A673 (cell line): ENCODE data around the gene PLOD3. TPM values are rescaled to one million over a fixed set of nuclear protein-coding genes. Genes with fewer than 3 reads are reported as not detected.

Experiments
- BruUV-seq: library from RNA; stranded (reverse); fragments of 400-500 nt; replicated peaks from 2 replicates; lab custom pipeline; 2021; lab: Mats Ljungman, UMichigan
- CTCF ChIA-PET: fragments of 300-600 bp; sonication (Branson Sonifier 250); formaldehyde crosslinking; loops from one replicate; lab custom pipeline; 2022; ENCODE audit warnings: antibody characterized with exemption; lab: Charles Lee
- POLR2A ChIA-PET: fragments of 300-600 bp; sonication (Branson Sonifier 250); formaldehyde crosslinking; loops from one replicate; lab custom pipeline; 2022; ENCODE audit warnings: antibody characterized with exemption; ENCODE audit not compliant: low non-redundant PET; lab: Charles Lee
- DNase-seq: peaks from one replicate; pipeline ENCODE4 v3.0.0-alpha.2; 2015; ENCODE audit warnings: low spot score
- H3K27ac ChIP-seq: fragments of 200-600 bp; sonication (generic); 2 replicates; pipeline ENCODE4 v1.5.1; 2016; ENCODE audit warnings: mixed run types, low read depth, mild to moderate bottlenecking, mixed read lengths, antibody characterized with exemption, low read length; ENCODE audit not compliant: poor library complexity, severe bottlenecking
- H3K27me3 ChIP-seq: fragments of 200-600 bp; sonication (generic); replicated peaks from 2 replicates; pipeline ENCODE4 v1.6.1; 2017; ENCODE audit warnings: mixed run types, low read depth, mild to moderate bottlenecking, mixed read lengths, antibody characterized with exemption, low read length; ENCODE audit not compliant: insufficient read depth, poor library complexity
- H3K36me3 ChIP-seq: fragments of 200-600 bp; sonication (generic); 2 replicates; pipeline ENCODE4 v1.6.1; 2016; ENCODE audit warnings: mixed run types, mild to moderate bottlenecking, mixed read lengths, antibody characterized with exemption, low read length; ENCODE audit not compliant: insufficient read depth, poor library complexity, severe bottlenecking
- H3K4me1 ChIP-seq: fragments of 200-600 bp; sonication (generic); 2 replicates; pipeline ENCODE4 v1.6.1; 2017; ENCODE audit warnings: mixed run types, mild to moderate bottlenecking, mixed read lengths, antibody characterized with exemption, low read length; ENCODE audit not compliant: insufficient read depth, poor library complexity, severe bottlenecking
- H3K4me3 ChIP-seq: fragments of 200-600 bp; sonication (generic); 2 replicates; pipeline ENCODE4 v1.5.1; 2016; ENCODE audit warnings: low read depth, mixed run types, mild to moderate bottlenecking, mixed read lengths, low read length; ENCODE audit not compliant: poor library complexity, severe bottlenecking
- H3K9me3 ChIP-seq: fragments of 200-600 bp; sonication (generic); 2 replicates; pipeline ENCODE4 v1.6.1; 2016; ENCODE audit warnings: mixed run types, low read depth, mild to moderate bottlenecking, mixed read lengths, antibody characterized with exemption, low read length; ENCODE audit not compliant: poor library complexity, severe bottlenecking
- CTCF ChIP-seq: fragments of 300-800, 200-600 bp; sonication (generic); conservative IDR thresholded peaks from 2 replicates; pipeline ENCODE4 v1.5.1; 2017; ENCODE audit warnings: low read depth, mild to moderate bottlenecking, antibody characterized with exemption, low read length, moderate library complexity, mixed read lengths
- EZH2 ChIP-seq: fragments of 200-600 bp; sonication (generic); IDR thresholded peaks from 2 replicates; pipeline ENCODE4 v1.6.1; 2017; ENCODE audit warnings: borderline replicate concordance, low read depth, mild to moderate bottlenecking, mixed read lengths, antibody characterized with exemption, low read length; ENCODE audit not compliant: poor library complexity, severe bottlenecking
- intact Hi-C: fragments of 100-400 bp; cut with micrococcal nuclease; formaldehyde crosslinking; loops from one replicate; pipeline ENCODE4 v1.10.0; 2022; ENCODE audit not compliant: unreplicated experiment
- total RNA-seq: library from RNA; stranded (reverse); gene quantifications from 2 replicates; pipeline ENCODE4 v1.2.3, GENCODE V29; 2021

PLOD3 gene
- total RNA-seq, 1 experiment from 2014 or later = 84.1 TPM

- Histone ChIP-seq H3K36me3 (peaks cover 8% of the 10 kb centered on the region), H3K27ac (no peak overlapping the region), H3K4me1 (peaks cover 19% of the 10 kb centered on the region), H3K9me3 (no peaks in the 10 kb centered on the region), H3K27me3 (no peaks in the 10 kb centered on the region), H3K4me3 (no peak overlapping the region)
- DNase-seq = no peak
- intact Hi-C loops = no loop called here
- POLR2A ChIA-PET = no interaction called here
- TF ChIP-seq CTCF (no peak), EZH2 (no peak)
- CTCF ChIA-PET = no interaction called here
- no TSS peak for BruUV-seq
Measured at GRCh38 chr7:101220295-101220694, 2.9 kb upstream of the PLOD3 start.

GRCh38 chr7:101218236-101219125, 1.1 kb upstream of the PLOD3 start:
- H3K27ac ChIP-seq = peak overlapping the region; percentile 58
- peak overlapping the region; percentile 68 for H3K4me3 ChIP-seq
- TF ChIP-seq CTCF (no peak), EZH2 (no peak)
- DNase-seq = no peak
- H3K9me3 ChIP-seq = no peaks in the 10 kb centered on the region
- H3K27me3 ChIP-seq = no peaks in the 10 kb centered on the region
- intact Hi-C loops = loop anchor here (2.0 kb wide), 1 partner anchor 26 kb away; the partner anchor contains the start of gene FIS1
- CTCF ChIA-PET = interaction anchor here (0.7 to 1.4 kb wide), 5 partner anchors 26 to 75 kb away, joined by 4 to 7 read pairs (median 5); no protein-coding TSS in a partner anchor
- POLR2A ChIA-PET = no interaction called here
- H3K4me1 ChIP-seq = peaks cover 25% of the 10 kb centered on the region
- H3K36me3 ChIP-seq = peaks cover 5% of the 10 kb centered on the region
- BruUV-seq = TSS peak; percentile 83

- H3K9me3 ChIP-seq = no peaks in the 10 kb centered on the region
- POLR2A ChIA-PET = no interaction called here
- peak overlapping the region; percentile 78 for H3K27ac ChIP-seq
- intact Hi-C loops = no loop called here
- peaks cover 25% of the 10 kb centered on the region for H3K4me1 ChIP-seq
- BruUV-seq = no TSS peak
- H3K27me3 ChIP-seq = no peaks in the 10 kb centered on the region
- CTCF ChIA-PET = interaction anchor here (0.7 to 1.4 kb wide), 4 partner anchors 18 to 73 kb away, joined by 3 to 7 read pairs (median 4); no protein-coding TSS in a partner anchor
- H3K4me3 ChIP-seq = peak overlapping the region; percentile 68
- no peak for DNase-seq
- H3K36me3 ChIP-seq = peaks cover 4% of the 10 kb centered on the region
- TF ChIP-seq EZH2 = no peak
- 0 out of 2 replicates have a peak, but pooled peaks have one; percentile 18 for TF ChIP-seq CTCF
Measured at GRCh38 chr7:101216860-101217387, 457 bp downstream of the PLOD3 start.
